HG03280 (cell line): ENCODE results near the gene NFIX.

Experiments
- ATAC-seq: cut with Tn5 transposase; IDR thresholded peaks from one replicate; pipeline ENCODE4 v1.9.1; 2021; ENCODE audit warnings: mild to moderate bottlenecking, moderate library complexity; ENCODE audit not compliant: unreplicated experiment

NFIX gene

GRCh38 chr19:13033819-13034611 is 38.7 kb downstream of the NFIX start:
- ATAC-seq: no peak

- no peak for ATAC-seq
Observed at GRCh38 chr19:13034636-13035035, 39.4 kb downstream of the NFIX start.

- no peak for ATAC-seq
Observed at GRCh38 chr19:13035820-13036365, 40.6 kb downstream of the NFIX start.

GRCh38 chr19:13036366-13036976 is 41.2 kb downstream of the NFIX start:
- no peak for ATAC-seq

GRCh38 chr19:13037161-13037560 is 41.9 kb downstream of the NFIX start:
- no peak for ATAC-seq

- ATAC-seq: no peak
Observed at GRCh38 chr19:13037731-13038130, 42.5 kb downstream of the NFIX start.

- ATAC-seq: no peak
Observed at GRCh38 chr19:13038306-13039210, 43.3 kb downstream of the NFIX start.

GRCh38 chr19:13039211-13039789 is 44.0 kb downstream of the NFIX start:
- ATAC-seq: no peak

- no peak for ATAC-seq
Observed at GRCh38 chr19:13040232-13040947, 45.1 kb downstream of the NFIX start.

- no peak for ATAC-seq
Observed at GRCh38 chr19:13040948-13041292, 45.6 kb downstream of the NFIX start.

- ATAC-seq: no peak
Observed at GRCh38 chr19:13042443-13043130, 47.3 kb downstream of the NFIX start.

- ATAC-seq: no peak
Observed at GRCh38 chr19:13043285-13043684, 48.0 kb downstream of the NFIX start.

GRCh38 chr19:13044231-13044836 is 49.1 kb downstream of the NFIX start:
- ATAC-seq: no peak

GRCh38 chr19:13045812-13046211 is 50.5 kb downstream of the NFIX start:
- ATAC-seq: no peak

GRCh38 chr19:13047374-13047773 is 52.1 kb downstream of the NFIX start:
- no peak for ATAC-seq

- ATAC-seq: no peak
Observed at GRCh38 chr19:13050274-13050673, 55.0 kb downstream of the NFIX start.

GRCh38 chr19:13051557-13052165 is 56.4 kb downstream of the NFIX start:
- no peak for ATAC-seq

- no peak for ATAC-seq
Observed at GRCh38 chr19:13052447-13053175, 57.3 kb downstream of the NFIX start.
